HL-60/S4 treated with retinoic acid at 250 ng/mL for 4 days and 3 days (cell line): ENCODE results near the gene ADGRL1.
"Not testable (repeated sequence)": the region's sequence is repeated elsewhere in the genome, so short reads cannot be mapped to it uniquely, and the experiment has no call there.

ENCODE experiments used
- in situ Hi-C: fragments of 300-500 bp; cut with MboI; formaldehyde crosslinking; loops from 2 replicates; pipeline ENCODE4 v1.7.0; 2022; ENCODE audit warnings: low sequenced_read_pairs

Gene ADGRL1

GRCh38 chr19:14218620-14219330 is 12.8 kb upstream of the ADGRL1 start:
- in situ Hi-C loops = no loop called here

- in situ Hi-C loops = not testable (repeated sequence)
These were observed 11.9 kb upstream of the ADGRL1 start for GRCh38 chr19:14217886-14218285.

- in situ Hi-C loops = no loop called here
These were observed 8.6 kb upstream of the ADGRL1 start for GRCh38 chr19:14214580-14214979.

GRCh38 chr19:14210182-14210581 is 4.2 kb upstream of the ADGRL1 start:
- in situ Hi-C loops = not testable (repeated sequence)

GRCh38 chr19:14209401-14209800 is 3.4 kb upstream of the ADGRL1 start:
- in situ Hi-C loops = not testable (repeated sequence)

GRCh38 chr19:14208496-14208895 is 2.5 kb upstream of the ADGRL1 start:
- in situ Hi-C loops = not testable (repeated sequence)

- in situ Hi-C loops = not testable (repeated sequence)
These were observed 1.8 kb upstream of the ADGRL1 start for GRCh38 chr19:14207796-14208195.

- in situ Hi-C loops = not testable (repeated sequence)
These were observed 1.1 kb upstream of the ADGRL1 start for GRCh38 chr19:14206737-14207726.

- in situ Hi-C loops = not testable (repeated sequence)
These were observed 339 bp upstream of the ADGRL1 start for GRCh38 chr19:14206308-14206707.

GRCh38 chr19:14204676-14205451 is 1.1 kb downstream of the ADGRL1 start:
- in situ Hi-C loops = not testable (repeated sequence)

- in situ Hi-C loops = not testable (repeated sequence)
These were observed 1.8 kb downstream of the ADGRL1 start for GRCh38 chr19:14204219-14204618.

GRCh38 chr19:14203788-14204187 is 2.2 kb downstream of the ADGRL1 start:
- in situ Hi-C loops = not testable (repeated sequence)

- in situ Hi-C loops = no loop called here
These were observed 2.8 kb downstream of the ADGRL1 start for GRCh38 chr19:14203177-14203576.

- in situ Hi-C loops = not testable (repeated sequence)
These were observed 4.5 kb downstream of the ADGRL1 start for GRCh38 chr19:14201481-14201880.

GRCh38 chr19:14200147-14200841 is 5.7 kb downstream of the ADGRL1 start:
- in situ Hi-C loops = not testable (repeated sequence)

- in situ Hi-C loops = no loop called here
These were observed 7.3 kb downstream of the ADGRL1 start for GRCh38 chr19:14198384-14199376.

GRCh38 chr19:14197882-14198281 is 8.1 kb downstream of the ADGRL1 start:
- in situ Hi-C loops = no loop called here

GRCh38 chr19:14197288-14197687 is 8.7 kb downstream of the ADGRL1 start:
- in situ Hi-C loops = not testable (repeated sequence)

- in situ Hi-C loops = not testable (repeated sequence)
These were observed 9.9 kb downstream of the ADGRL1 start for GRCh38 chr19:14196105-14196504.
